Activated CD8-positive, alpha-beta T cell treated with anti-CD3 and anti-CD28 coated beads for 36 hours (primary cell): Measurements from ENCODE around the gene B4GALNT3. TPM values are rescaled to one million over a fixed set of nuclear protein-coding genes. Genes with fewer than 3 reads are reported as not detected.

Experiments used
- ATAC-seq: fragments of 200-7000 bp; cut with Tn5 transposase; one replicate; pipeline ENCODE4 v1.10.0; 2021; ENCODE audit warnings: mild to moderate bottlenecking, moderate library complexity
- CTCF ChIA-PET: fragments of 350-600 bp; sonication (Branson Sonifier 250); formaldehyde crosslinking; loops from one replicate; lab custom pipeline; 2021; ENCODE audit warnings: antibody characterized with exemption; lab: Charles Lee
- POLR2A ChIA-PET: fragments of 350-600 bp; sonication (Branson Sonifier 250); formaldehyde crosslinking; loops from one replicate; lab custom pipeline; 2021; ENCODE audit warnings: antibody characterized with exemption; lab: Charles Lee
- DNase-seq: peaks from one replicate; pipeline ENCODE4 v3.0.0-alpha.2; 2020
- H3K27ac Mint-ChIP-seq: one replicate; pipeline ENCODE4 v1.8.0; 2021; ENCODE audit warnings: mild to moderate bottlenecking, mixed read lengths
- H3K27me3 Mint-ChIP-seq: one replicate; pipeline ENCODE4 v1.8.0; 2021; ENCODE audit warnings: mixed read lengths
- H3K36me3 Mint-ChIP-seq: one replicate; pipeline ENCODE4 v1.8.0; 2021; ENCODE audit warnings: low read depth, mixed read lengths
- H3K4me1 Mint-ChIP-seq: one replicate; pipeline ENCODE4 v1.8.0; 2021; ENCODE audit warnings: low read depth, mixed read lengths
- H3K4me3 Mint-ChIP-seq: one replicate; pipeline ENCODE4 v1.8.0; 2021; ENCODE audit warnings: mild to moderate bottlenecking, moderate library complexity, mixed read lengths
- H3K9me3 Mint-ChIP-seq: one replicate; pipeline ENCODE4 v1.8.0; 2021; ENCODE audit warnings: mixed read lengths
- intact Hi-C: fragments of 100-400 bp; cut with micrococcal nuclease; formaldehyde crosslinking; loops from one replicate; pipeline ENCODE4 v1.10.0; 2022
- total RNA-seq, 2 experiments: library from RNA; stranded (reverse); gene quantifications; one replicate each; pipeline ENCODE4 v1.2.3, GENCODE V29; 2021
- TF ChIP-seq, protein P1 (sequence below): fragments of 200-600 bp; IDR thresholded peaks from one replicate; pipeline ENCODE4 v1.8.0; 2022; ENCODE audit warnings: antibody characterized with exemption, mild to moderate bottlenecking

Gene B4GALNT3
- total RNA-seq, 2 experiments from 2014 or later = 2.8 to 3.4 TPM

GRCh38 chr12:611721-612120 is 152.0 kb downstream of the B4GALNT3 start:
- ChIA-PET POLR2A (no interaction called here), CTCF (interaction anchor here (3.7 kb wide), 1 partner anchor 139 kb away, joined by 26 read pairs; no protein-coding TSS in a partner anchor)
- intact Hi-C loops = no loop called here
- no peaks in the 10 kb centered on the region for H3K27me3 Mint-ChIP-seq
- no peaks in the 10 kb centered on the region for H3K9me3 Mint-ChIP-seq
- H3K4me1 Mint-ChIP-seq = peaks cover 29% of the 10 kb centered on the region
- TF ChIP-seq, protein P1, sequence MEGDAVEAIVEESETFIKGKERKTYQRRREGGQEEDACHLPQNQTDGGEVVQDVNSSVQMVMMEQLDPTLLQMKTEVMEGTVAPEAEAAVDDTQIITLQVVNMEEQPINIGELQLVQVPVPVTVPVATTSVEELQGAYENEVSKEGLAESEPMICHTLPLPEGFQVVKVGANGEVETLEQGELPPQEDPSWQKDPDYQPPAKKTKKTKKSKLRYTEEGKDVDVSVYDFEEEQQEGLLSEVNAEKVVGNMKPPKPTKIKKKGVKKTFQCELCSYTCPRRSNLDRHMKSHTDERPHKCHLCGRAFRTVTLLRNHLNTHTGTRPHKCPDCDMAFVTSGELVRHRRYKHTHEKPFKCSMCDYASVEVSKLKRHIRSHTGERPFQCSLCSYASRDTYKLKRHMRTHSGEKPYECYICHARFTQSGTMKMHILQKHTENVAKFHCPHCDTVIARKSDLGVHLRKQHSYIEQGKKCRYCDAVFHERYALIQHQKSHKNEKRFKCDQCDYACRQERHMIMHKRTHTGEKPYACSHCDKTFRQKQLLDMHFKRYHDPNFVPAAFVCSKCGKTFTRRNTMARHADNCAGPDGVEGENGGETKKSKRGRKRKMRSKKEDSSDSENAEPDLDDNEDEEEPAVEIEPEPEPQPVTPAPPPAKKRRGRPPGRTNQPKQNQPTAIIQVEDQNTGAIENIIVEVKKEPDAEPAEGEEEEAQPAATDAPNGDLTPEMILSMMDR = no peak
- DNase-seq = no peak
- no peak overlapping the region for H3K27ac Mint-ChIP-seq
- no peak overlapping the region for H3K4me3 Mint-ChIP-seq
- H3K36me3 Mint-ChIP-seq = no peaks in the 10 kb centered on the region
- no peak for ATAC-seq

DNA sequence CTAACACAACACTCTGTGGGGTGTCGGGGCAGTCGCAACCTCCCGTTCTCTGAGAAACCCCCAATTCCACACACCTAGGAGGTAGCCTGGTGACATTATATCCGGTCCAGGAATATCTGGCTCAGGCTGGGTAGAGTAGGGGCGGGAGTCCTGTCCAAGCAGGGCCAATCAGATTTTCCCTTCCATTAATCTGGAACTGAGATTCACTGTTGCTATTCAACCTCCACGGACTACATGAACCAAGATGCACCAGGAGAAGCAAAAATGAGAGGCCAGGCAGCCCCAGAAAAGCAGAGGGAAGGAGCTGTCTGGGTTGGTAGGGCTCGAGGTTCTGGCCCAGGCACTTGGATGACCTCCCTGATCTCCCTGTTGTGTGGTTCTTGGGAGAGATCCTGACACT is 152.6 kb downstream of the B4GALNT3 start:
- Mint-ChIP-seq H3K9me3 (no peaks in the 10 kb centered on the region), H3K4me1 (peaks cover 29% of the 10 kb centered on the region), H3K36me3 (no peaks in the 10 kb centered on the region), H3K27me3 (no peaks in the 10 kb centered on the region), H3K4me3 (no peak overlapping the region), H3K27ac (no peak overlapping the region)
- ATAC-seq (no peak), DNase-seq (no peak)
- POLR2A ChIA-PET = no interaction called here
- CTCF ChIA-PET = interaction anchor here (3.7 kb wide), 1 partner anchor 139 kb away, joined by 26 read pairs; no protein-coding TSS in a partner anchor
- TF ChIP-seq, protein P1 = no peak
- intact Hi-C loops = no loop called here

DNA sequence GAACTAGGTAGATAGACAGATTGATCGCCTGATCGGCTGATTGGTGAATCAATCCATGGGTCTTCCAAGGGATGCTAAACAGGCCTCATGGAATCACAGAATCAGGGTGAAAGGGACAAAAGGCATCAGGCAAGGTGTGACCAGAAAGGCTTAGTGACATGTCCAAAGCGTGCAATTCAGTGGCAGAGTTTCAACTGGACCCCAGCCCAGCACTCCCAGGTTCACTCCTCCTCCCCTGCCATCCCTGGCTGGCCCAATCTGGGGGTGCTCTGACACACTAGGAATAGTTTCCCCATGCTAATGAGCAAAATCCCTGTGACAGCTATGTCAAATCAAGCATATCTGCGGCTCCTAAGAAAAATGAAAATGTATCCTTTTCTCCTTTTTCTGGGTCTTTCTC is 153.1 kb downstream of the B4GALNT3 start:
- no peak for DNase-seq
- ChIA-PET POLR2A (no interaction called here), CTCF (interaction anchor here (1.3 to 3.7 kb wide), 3 partner anchors 55 to 205 kb away, joined by 9 to 26 read pairs (median 9); no protein-coding TSS in a partner anchor)
- Mint-ChIP-seq H3K36me3 (no peaks in the 10 kb centered on the region), H3K27ac (no peak overlapping the region), H3K27me3 (no peaks in the 10 kb centered on the region), H3K4me3 (no peak overlapping the region), H3K4me1 (peaks cover 24% of the 10 kb centered on the region), H3K9me3 (no peaks in the 10 kb centered on the region)
- intact Hi-C loops = no loop called here
- TF ChIP-seq, protein P1 = no peak
- no peak for ATAC-seq

Other genes with a start within 250 kb of the B4GALNT3 start
- not detected for gene SLC6A12, start 245.8 kb upstream of the B4GALNT3 start, total RNA-seq
- gene SLC6A13, start 197.1 kb upstream of the B4GALNT3 start, total RNA-seq = not detected
- 10 to 100 TPM; 60.0 to 68.9 TPM for gene KDM5A, start 70.6 kb upstream of the B4GALNT3 start, total RNA-seq
- 10 to 100 TPM; 14.0 to 19.0 TPM for gene CCDC77, start 58.3 kb upstream of the B4GALNT3 start, total RNA-seq
- 1 to 10 TPM; 2.2 to 2.5 TPM for gene NINJ2, start 203.5 kb downstream of the B4GALNT3 start, total RNA-seq